Upper lobe of left lung (tissue), 6 donors: ENCODE measurements around the gene NUP37. TPM values are rescaled to one million over a fixed set of nuclear protein-coding genes. Genes with fewer than 3 reads are reported as not detected.

Experiments used
- ATAC-seq, 2 donors: fragments of 200-7000 bp; cut with Tn5 transposase; one replicate each; pipeline ENCODE4 v1.9.1; 2022; ENCODE audit warnings: mild to moderate bottlenecking in 2 of 2, moderate library complexity in 2 of 2; ENCODE audit not compliant: low FRiP score in 2 of 2
- DNase-seq, 2 donors: peaks; one replicate each; pipeline ENCODE4 v3.0.0-alpha.2; 2019 to 2020
- H3K27ac ChIP-seq, 4 donors: fragments of 200-600 bp; sonication (generic); one replicate each; pipeline ENCODE4 v1.5.1; 2016 to 2019
- H3K27me3 ChIP-seq, 4 donors: fragments of 200-600 bp; sonication (generic); one replicate each; pipeline ENCODE4 v1.5.1; 2017 to 2019
- H3K36me3 ChIP-seq, 4 donors: fragments of 200-600 bp; sonication (generic); one replicate each; pipeline ENCODE4 v1.5.1; 2016 to 2019
- H3K4me1 ChIP-seq, 4 donors: fragments of 200-600 bp; sonication (generic); one replicate each; pipeline ENCODE4 v1.5.1; 2018 to 2019
- H3K4me3 ChIP-seq, 4 donors: fragments of 200-600 bp; sonication (generic); one replicate each; pipeline ENCODE4 v1.5.1; 2017 to 2019; ENCODE audit warnings: mild to moderate bottlenecking in 2 of 4, moderate library complexity in 1 of 4
- H3K9me3 ChIP-seq, 4 donors: fragments of 200-600 bp; sonication (generic); one replicate each; pipeline ENCODE4 v1.5.1; 2018 to 2019
- CTCF ChIP-seq, 6 experiments: fragments of 450-650 bp in 4 of 6; fragments of 200-600 bp in 2 of 6; sonication (generic) in 2 of 6; IDR thresholded peaks; one replicate each; pipeline ENCODE4 v1.5.1; 2016 to 2019; ENCODE audit warnings: antibody characterized with exemption in 6 of 6
- EP300 ChIP-seq, 4 donors: sonication (generic); formaldehyde crosslinking; IDR thresholded peaks; one replicate each; pipeline ENCODE4 v1.5.1; 2017; ENCODE audit warnings: antibody characterized with exemption in 4 of 4, control low read depth in 2 of 4
- POLR2A ChIP-seq, 4 donors: fragments of 450-650 bp; IDR thresholded peaks; one replicate each; pipeline ENCODE4 v1.5.1; 2016 to 2017; ENCODE audit warnings: antibody characterized with exemption in 4 of 4, mild to moderate bottlenecking in 2 of 4
- POLR2AphosphoS5 ChIP-seq, 2 donors: sonication (generic); formaldehyde crosslinking; IDR thresholded peaks; one replicate each; pipeline ENCODE4 v1.5.1; 2017; ENCODE audit warnings: antibody characterized with exemption in 2 of 2
- WGBS, 2 donors: methylation state at CpG; one replicate each; pipeline ENCODE4 v1.1.5; 2017 to 2018; 5-methylcytosine and 5-hydroxymethylcytosine counted together
- total RNA-seq, 6 donors: library from RNA; depleted of rRNA in 4 of 6; stranded (reverse); fragments of >200 nt in 4 of 6; gene quantifications; one replicate each; pipeline versions ENCODE4 v1.1.0 to v1.2.1, GENCODE V29; 2016 to 2021
- donor health status: DM: no; HTN: no; CAD: no; lungs with moderate emphysema.
- donor health status: DM: no; HTN: yes; CAD: no; lungs with severe emphysema.

NUP37 gene
- total RNA-seq, 6 donors from 2014 or later: 2.8 to 17.9 (median 14.8) TPM

- TF ChIP-seq POLR2A (IDR thresholded peaks at IDR 0.05) (no peak), EP300 (IDR thresholded peaks at IDR 0.05) (no peak)
- WGBS, 2 donors: 1 to 3% methylated on average over 4 of the region's 4 CpGs
- H3K36me3 ChIP-seq: peaks cover 0 to 22% (median 0%) of the 10 kb centered on the region in 4 donors
- peaks cover 16 to 21% (median 19%) of the 10 kb centered on the region in 4 donors for H3K4me1 ChIP-seq
- H3K27ac ChIP-seq: peak overlapping the region in 2 of 4 donors; percentile 76 to 89
- H3K9me3 ChIP-seq: no peaks in the 10 kb centered on the region
- H3K4me3 ChIP-seq: peak overlapping the region; percentile 70 to 88 (median 83)
- no peak for DNase-seq
- ATAC-seq: no peak
- H3K27me3 ChIP-seq: no peaks in the 10 kb centered on the region
Observed at GRCh38 chr12:102120564-102120873, 605 bp upstream of the NUP37 start.

- Histone ChIP-seq H3K36me3 (peaks cover 0 to 31% (median 0%) of the 10 kb centered on the region in 4 donors), H3K4me1 (peaks cover 16 to 21% (median 19%) of the 10 kb centered on the region in 4 donors), H3K4me3 (peak overlapping the region in 3 of 4 donors; percentile 70 to 88 (median 85)), H3K9me3 (no peaks in the 10 kb centered on the region), H3K27ac (no peak overlapping the region), H3K27me3 (no peaks in the 10 kb centered on the region)
- TF ChIP-seq POLR2AphosphoS5 (IDR thresholded peaks at IDR 0.05) (no peak), CTCF (IDR thresholded peaks at IDR 0.05) (no peak), POLR2A (IDR thresholded peaks at IDR 0.05) (no peak), EP300 (IDR thresholded peaks at IDR 0.05) (no peak)
- DNase-seq (no peak), ATAC-seq (no peak)
- 71 to 78% methylated on average over 2 of the region's 2 CpGs for WGBS, 2 donors
Observed at GRCh38 chr12:102118874-102119273, 1.0 kb downstream of the NUP37 start.

GRCh38 chr12:102116392-102116791 lies 3.5 kb downstream of the NUP37 start:
- Histone ChIP-seq H3K9me3 (no peaks in the 10 kb centered on the region), H3K27ac (no peak overlapping the region), H3K4me1 (peaks cover 16 to 21% (median 19%) of the 10 kb centered on the region in 4 donors), H3K4me3 (no peak overlapping the region), H3K36me3 (peaks cover 0 to 39% (median 1%) of the 10 kb centered on the region in 4 donors), H3K27me3 (no peaks in the 10 kb centered on the region)
- no peak for TF ChIP-seq CTCF (IDR thresholded peaks at IDR 0.05)
- no peak for TF ChIP-seq POLR2AphosphoS5 (IDR thresholded peaks at IDR 0.05)
- no peak for TF ChIP-seq EP300 (IDR thresholded peaks at IDR 0.05)
- TF ChIP-seq POLR2A (IDR thresholded peaks at IDR 0.05): no peak
- WGBS, 2 donors: 91 to 100% methylated on average over 7 of the region's 7 CpGs
- no peak for DNase-seq
- no peak for ATAC-seq

- Histone ChIP-seq H3K4me3 (no peak overlapping the region), H3K27me3 (no peaks in the 10 kb centered on the region), H3K27ac (no peak overlapping the region), H3K36me3 (peaks cover 0 to 61% (median 8%) of the 10 kb centered on the region in 4 donors), H3K9me3 (no peaks in the 10 kb centered on the region), H3K4me1 (peaks cover 6 to 8% (median 7%) of the 10 kb centered on the region in 4 donors)
- no peak for DNase-seq
- ATAC-seq: no peak
- TF ChIP-seq CTCF (IDR thresholded peaks at IDR 0.05): no peak
- no peak for TF ChIP-seq POLR2AphosphoS5 (IDR thresholded peaks at IDR 0.05)
- no peak for TF ChIP-seq EP300 (IDR thresholded peaks at IDR 0.05)
- TF ChIP-seq POLR2A (IDR thresholded peaks at IDR 0.05): no peak
- 83 to 89% methylated on average over 2 of the region's 2 CpGs for WGBS, 2 donors
Observed at GRCh38 chr12:102114212-102114611, 5.7 kb downstream of the NUP37 start.

- H3K27ac ChIP-seq: no peak overlapping the region
- H3K4me3 ChIP-seq: no peak overlapping the region
- TF ChIP-seq EP300 (IDR thresholded peaks at IDR 0.05) (no peak), POLR2A (IDR thresholded peaks at IDR 0.05) (no peak), POLR2AphosphoS5 (IDR thresholded peaks at IDR 0.05) (no peak), CTCF (IDR thresholded peaks at IDR 0.05) (no peak)
- DNase-seq (no peak), ATAC-seq (no peak)
- peaks cover 0 to 64% (median 14%) of the 10 kb centered on the region in 4 donors for H3K36me3 ChIP-seq
- H3K4me1 ChIP-seq: no peaks in the 10 kb centered on the region
- no peaks in the 10 kb centered on the region for H3K9me3 ChIP-seq
- no peaks in the 10 kb centered on the region for H3K27me3 ChIP-seq
Observed at GRCh38 chr12:102110782-102111181, 9.1 kb downstream of the NUP37 start.
